Uterus (tissue), 2 donors: ENCODE data around the gene LIN7B.

Experiments used
- POLR2A ChIP-seq, 2 donors: fragments of 450-650 bp; IDR thresholded peaks; one replicate each; pipeline ENCODE4 v1.6.1; 2016; ENCODE audit warnings: antibody characterized with exemption in 2 of 2, mild to moderate bottlenecking in 1 of 2, moderate library complexity in 1 of 2
- TF ChIP-seq, protein P1 (sequence below), 4 experiments: fragments of 200-600 bp in 2 of 4; fragments of 450-650 bp in 2 of 4; sonication (generic) in 2 of 4; IDR thresholded peaks; one replicate each; pipeline ENCODE4 v1.5.1; 2016 to 2019; ENCODE audit warnings: antibody characterized with exemption in 4 of 4, mild to moderate bottlenecking in 2 of 4, moderate library complexity in 1 of 4

DNA sequence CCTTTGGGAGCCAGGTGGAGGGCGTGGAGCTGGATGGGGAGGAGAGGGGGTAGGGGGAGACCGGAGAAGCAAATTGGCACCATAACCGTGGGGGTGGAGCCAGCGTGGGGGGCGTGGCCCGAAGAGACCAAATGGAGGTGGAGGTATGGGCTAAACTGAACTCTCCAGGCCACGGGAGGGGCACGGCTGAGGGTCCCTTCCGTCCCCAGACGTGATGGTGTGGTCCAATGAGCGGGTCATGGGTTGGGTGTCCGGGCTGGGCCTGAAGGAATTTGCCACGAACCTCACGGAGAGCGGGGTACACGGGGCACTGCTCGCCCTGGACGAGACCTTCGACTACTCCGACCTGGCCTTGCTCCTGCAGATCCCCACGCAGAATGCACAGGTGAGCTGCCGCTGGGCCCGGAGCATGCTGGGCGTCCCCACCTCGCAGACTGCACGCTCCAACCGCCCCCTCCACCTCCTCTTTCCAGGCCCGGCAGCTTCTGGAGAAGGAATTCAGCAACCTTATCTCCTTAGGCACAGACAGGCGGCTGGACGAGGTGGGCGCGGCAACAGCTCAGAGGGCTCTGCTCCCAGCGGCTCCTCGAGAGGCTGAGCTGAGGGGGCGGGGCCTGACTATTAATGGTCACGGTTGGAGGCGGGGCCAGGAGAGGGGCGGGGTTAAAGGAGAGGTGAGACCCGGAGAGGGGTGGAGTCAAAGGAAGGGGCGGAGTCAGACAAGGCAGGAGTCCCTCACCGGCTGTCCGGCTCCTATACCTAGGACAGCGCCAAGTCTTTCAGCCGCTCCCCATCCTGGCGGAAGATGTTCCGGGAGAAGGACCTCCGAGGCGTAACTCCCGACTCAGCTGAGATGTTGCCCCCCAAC is 34.8 kb downstream of the LIN7B start:
- TF ChIP-seq POLR2A (IDR thresholded peaks at IDR 0.05): peak; percentile 69 to 77
- TF ChIP-seq, protein P1, sequence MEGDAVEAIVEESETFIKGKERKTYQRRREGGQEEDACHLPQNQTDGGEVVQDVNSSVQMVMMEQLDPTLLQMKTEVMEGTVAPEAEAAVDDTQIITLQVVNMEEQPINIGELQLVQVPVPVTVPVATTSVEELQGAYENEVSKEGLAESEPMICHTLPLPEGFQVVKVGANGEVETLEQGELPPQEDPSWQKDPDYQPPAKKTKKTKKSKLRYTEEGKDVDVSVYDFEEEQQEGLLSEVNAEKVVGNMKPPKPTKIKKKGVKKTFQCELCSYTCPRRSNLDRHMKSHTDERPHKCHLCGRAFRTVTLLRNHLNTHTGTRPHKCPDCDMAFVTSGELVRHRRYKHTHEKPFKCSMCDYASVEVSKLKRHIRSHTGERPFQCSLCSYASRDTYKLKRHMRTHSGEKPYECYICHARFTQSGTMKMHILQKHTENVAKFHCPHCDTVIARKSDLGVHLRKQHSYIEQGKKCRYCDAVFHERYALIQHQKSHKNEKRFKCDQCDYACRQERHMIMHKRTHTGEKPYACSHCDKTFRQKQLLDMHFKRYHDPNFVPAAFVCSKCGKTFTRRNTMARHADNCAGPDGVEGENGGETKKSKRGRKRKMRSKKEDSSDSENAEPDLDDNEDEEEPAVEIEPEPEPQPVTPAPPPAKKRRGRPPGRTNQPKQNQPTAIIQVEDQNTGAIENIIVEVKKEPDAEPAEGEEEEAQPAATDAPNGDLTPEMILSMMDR (IDR thresholded peaks at IDR 0.05): peak in 1 of 4 experiments; percentile 3
